RCC 7860 (cell line): ENCODE measurements around the gene YY1AP1.
"Not testable (repeated sequence)": the region's sequence is repeated elsewhere in the genome, so short reads cannot be mapped to it uniquely, and the experiment has no call there.

Source experiments
- DNase-seq: peaks from one replicate; pipeline ENCODE4 v3.0.0-alpha.2; 2015; ENCODE audit warnings: low spot score
- FAIRE-seq: peaks from 2 replicates; lab custom pipeline; 2012; peaks lifted over from hg19 to GRCh38; lab: Jason Lieb, UNC

The YY1AP1 gene

DNA sequence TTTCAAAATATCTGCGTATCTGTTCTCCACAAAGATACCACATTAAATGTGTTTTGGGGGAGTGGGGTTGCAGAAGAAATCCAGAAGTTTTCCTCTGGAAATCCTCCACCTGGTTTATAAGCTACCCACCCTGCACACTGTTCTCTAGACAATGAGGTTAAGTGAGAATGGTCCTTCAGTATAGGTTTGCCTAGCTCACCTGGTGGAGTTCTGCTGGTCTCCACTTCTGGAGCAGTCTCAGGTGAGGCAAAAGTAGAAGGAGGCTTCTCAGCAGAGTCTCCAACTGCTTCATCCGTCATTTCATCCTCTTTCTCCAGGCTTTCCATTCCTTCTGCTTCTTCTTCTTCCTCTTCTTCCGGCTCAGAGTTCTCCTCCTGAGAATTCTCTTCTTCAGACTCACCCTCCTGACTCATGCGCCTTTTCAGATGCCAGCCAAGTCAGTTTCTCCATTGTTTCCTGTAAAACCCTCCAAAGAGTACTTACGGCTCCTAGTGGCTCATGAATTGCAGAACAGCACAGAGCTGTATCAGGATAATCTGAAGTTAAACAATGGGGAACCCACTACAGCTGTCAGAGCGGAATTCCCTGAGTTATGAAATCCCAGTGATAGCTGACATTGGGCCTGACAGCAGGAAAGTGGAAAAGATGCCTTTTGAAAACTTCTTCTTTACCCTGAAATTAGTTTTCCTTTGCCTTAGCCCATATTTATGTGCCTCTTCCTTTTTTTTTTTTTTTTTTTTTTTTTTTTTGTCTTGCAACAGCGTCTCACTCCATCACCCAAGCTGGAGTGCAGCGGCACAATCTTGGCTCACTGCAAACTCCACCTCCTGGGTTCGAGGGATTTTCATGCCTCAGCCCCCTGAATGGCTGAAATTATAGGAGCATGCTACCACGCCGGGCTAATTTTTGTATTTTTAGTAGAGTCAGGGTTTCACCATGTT is 40.1 kb downstream of the YY1AP1 start:
- FAIRE-seq (peak; percentile 91), DNase-seq (peak; percentile 92)

DNA sequence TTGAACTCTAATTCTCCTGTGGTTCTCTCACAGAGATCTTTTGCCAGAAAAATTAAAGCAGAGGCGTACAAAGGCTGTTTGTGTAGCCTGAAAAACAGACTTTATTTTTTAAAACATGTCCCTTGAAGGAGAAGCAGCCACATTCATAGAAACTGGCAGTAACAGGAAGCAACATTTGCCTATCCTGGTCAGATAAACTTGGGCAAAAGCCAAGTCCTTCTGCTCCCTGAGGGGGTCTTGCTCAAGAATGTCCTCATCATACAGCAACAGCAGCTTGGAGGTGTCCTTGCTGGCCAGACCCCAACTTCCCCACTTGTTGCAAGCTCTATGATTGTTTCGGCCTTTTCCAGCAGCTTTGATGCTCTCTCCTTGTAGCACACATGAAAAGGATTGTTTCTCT is 42.3 kb downstream of the YY1AP1 start:
- no peak for DNase-seq
- no peak for FAIRE-seq

DNA sequence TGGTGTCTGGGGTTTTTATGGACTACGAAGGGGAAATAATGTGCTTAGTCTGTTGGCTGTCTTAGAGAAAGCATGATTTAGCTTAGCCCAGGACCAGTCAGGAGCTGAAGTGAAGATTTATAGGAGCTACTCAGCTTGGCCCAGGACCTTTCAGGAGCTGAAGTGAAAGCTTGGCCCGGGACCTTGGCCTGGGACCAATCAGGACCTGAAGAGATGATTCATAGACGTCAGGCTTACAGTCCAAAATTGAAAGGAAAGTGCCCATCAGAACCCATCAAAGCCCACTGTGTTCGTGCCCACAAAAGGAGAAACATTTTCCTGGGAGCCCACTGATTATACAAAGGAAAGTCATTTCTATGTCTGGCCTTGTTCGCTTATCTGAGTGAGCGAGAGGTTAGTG is 42.9 kb downstream of the YY1AP1 start:
- FAIRE-seq (no peak), DNase-seq (no peak)

DNA sequence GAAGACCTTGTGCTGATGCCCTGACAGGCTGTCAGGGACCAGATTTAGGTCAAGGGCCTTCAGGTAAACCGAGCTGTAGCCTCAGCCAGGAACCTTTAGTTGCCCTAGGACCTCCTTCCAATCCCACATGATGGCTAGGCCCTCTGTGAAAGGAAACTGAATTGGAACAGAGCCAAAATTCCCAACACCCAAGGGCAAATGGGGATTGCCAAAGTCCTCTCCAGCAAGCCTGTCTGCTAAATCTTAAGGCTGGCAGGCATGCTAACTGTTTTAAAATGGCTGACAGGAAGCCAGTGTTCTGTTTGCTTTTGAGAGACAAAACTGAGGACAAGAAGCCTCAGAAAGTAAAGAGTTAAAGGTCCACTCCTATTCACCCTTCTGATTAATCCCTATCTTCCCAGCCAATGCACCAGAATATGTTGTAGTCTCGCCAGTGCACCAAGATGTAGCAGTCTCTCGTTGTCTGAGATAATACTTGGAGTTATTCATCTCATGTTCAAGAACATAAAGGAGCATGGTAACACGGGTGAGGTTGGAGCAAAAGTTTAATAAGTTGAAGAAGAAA is 43.5 kb downstream of the YY1AP1 start:
- no peak for DNase-seq
- no peak for FAIRE-seq

DNA sequence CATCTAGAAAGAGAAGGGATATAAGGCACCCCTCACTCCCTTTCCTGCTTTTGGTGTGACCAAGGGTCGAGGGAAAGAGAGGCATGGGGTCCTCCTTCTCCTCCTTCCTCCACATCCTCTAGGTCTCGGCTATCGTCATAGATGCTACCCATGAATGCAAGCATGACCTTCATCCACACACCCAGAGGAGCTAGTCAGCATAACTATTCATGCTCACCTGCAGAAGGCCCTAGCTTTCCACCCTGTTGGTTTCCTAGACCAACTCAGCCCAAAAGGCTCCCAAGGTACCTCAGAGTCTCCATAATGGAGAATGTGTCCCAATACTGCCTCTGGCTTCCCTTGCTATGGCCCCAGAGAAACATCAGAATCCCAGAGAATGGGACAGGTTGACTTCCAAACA is 45.3 kb downstream of the YY1AP1 start:
- FAIRE-seq (no peak), DNase-seq (no peak)

DNA sequence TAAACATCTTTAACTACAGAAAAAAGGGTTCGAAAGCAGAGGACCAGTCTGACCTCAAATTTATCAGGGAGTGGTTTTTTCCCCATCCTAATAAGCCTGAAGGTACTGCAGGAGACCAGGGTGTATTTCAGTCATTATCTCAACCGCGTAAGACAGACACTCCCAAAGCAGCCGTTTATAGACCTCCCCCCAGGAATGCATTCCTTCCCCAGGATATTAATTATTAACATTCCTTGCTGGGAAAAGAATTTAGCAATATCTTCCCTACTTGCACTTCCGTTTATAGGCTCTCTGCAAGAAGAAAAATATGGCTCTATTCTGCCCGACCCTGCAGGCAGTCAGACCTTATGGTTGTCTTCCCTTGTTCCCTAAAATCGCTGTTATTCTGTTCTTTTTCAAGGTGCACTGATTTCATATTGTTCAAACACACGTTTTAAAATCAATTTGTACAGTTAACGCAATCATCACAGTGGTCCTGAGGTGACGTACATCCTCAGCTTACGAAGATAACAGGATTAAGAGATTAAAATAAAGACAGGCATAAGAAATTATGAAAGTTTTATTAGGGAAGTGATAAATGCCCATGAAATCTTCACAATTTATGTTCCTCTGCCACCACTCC is 45.9 kb downstream of the YY1AP1 start:
- not testable (repeated sequence) for DNase-seq, FAIRE-seq

DNA sequence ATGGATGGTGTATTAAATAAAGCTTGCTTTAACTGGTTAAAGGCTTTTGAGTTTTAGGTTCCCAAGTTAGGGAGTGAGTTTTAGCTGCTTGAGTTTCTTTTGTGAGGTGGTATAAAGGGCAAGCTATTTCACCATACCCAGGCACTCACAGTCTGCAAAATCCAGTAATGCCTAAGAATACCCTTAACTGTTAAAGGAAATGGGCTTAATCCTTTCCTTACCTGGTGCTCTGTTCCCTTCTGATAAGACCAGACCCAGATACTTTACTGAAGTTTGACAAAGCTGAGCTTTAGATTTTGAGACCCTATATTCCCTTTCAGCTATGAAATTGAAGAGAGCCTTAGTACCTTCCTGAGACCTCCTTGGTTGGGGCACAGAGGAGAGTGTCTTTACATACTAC is 48.2 kb downstream of the YY1AP1 start:
- DNase-seq, result no peak
- no peak for FAIRE-seq

DNA sequence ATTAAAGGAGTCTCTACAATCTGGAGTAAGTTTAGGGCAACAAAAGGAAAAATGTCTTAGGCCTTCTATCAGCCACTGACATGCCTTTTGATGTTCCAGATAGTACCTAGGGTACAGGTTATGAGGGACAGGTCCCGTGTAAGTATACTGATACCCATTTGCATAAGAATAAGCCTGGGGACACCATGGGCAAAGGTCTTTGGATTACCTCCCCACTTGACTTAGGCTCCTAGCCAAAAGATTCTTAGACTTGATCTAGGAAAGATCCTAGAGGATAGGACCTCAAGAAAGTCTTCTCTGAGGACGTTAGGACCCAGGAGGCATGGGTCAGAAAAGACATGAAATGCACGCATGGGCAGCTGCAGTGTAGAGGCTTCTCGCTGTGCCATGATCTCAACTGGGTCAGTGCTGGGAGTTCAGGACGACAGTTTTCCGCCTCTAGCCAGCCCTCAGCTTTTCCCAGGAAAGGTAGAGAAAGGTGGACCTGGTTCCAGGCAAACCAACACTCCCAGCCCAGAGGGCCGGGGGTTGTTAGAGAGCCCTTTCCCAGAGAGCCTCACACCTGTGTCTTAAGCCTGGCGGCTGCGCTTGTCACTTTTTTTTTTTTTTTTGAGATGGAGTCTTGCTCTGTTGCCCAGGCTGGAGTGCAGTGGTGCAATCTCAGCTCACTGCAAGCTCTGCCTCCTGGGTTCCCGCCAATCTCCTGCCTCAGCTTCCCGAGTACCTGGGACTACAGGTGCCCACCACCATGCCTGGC is 52.0 kb downstream of the YY1AP1 start:
- FAIRE-seq, result no peak
- DNase-seq, result no peak

DNA sequence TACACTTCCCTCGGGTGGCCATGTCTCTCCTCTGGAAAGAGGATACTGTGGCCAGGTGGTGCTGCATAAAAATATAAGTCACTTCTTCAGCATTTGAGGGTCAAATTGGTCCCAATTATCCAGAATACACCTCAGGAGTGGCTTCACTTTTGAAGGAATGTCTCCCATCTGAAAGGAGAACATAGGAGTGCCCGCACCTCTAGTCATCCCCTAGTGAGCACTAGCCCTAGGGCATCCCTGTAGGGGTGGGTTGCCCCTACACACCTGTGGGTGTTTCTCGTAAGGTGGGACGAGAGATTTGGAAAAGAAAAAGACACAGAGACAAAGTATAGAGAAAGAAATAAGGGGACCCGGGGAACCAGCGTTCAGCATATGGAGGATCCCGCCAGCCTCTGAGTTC is 62.1 kb downstream of the YY1AP1 start:
- not testable (repeated sequence) for FAIRE-seq

DNA sequence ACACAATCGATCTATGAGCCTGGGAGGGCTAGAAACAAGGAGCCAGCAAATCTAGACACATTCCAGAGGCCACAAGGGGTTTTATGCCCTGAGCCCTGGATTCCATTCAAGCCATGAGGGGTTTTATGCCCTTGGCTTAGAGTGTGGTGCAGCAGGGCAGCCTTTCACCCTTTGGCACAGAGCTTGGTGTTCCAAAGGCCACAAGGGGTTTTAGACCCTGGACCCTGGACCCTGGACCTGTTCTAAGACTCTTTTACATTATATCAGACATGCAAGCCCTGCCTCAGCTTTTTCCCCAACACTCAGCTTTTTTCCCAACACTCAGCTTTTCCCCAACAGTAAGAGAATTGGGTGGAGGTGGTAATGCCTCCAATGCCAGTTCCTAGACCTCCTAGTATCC is 65.2 kb downstream of the YY1AP1 start:
- FAIRE-seq (no peak), DNase-seq (no peak)

More for the DNA sequence above, 62.1 kb downstream of the YY1AP1 start:
- DNase-seq, result not testable (repeated sequence)

DNA sequence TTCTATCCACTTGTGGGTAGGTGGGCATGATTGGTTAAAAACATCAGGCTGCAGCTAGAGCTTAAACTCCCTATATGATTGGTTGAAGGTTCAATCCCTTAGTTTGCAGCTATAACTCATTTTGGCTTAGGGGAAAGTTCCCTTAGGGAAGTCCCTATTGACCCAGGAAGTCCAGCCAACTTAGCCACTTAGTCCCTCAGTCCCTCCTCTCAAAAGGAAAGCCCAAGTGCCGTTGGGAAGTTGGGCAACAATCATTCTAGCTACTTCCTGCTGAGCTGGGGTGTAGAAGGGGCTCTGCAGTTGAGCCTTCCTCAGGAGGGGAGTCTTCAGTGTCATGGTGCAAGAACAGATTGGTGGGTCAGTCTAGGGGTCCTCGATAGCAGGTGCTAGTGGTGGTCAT is 66.4 kb downstream of the YY1AP1 start:
- FAIRE-seq (no peak), DNase-seq (no peak)

DNA sequence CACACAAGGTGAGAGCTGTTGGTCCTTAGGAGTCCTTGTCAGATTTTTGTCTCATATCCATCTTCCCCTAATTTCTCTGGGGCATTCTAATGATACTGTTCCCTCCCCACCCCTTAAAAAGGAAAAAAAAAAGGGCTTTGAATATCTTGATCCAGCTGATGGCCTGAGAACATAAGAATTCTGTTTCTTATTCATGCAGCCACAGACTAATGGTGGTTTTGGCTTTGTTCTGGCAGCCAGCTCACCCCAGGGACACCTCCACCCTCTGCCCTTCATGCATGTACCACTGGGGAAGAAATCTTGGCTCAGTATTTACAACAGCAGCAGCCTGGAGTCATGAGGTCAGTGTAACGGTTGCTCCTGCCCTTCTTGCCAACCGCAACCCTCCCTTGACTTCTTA is 75.3 kb downstream of the YY1AP1 start:
- not testable (repeated sequence) for FAIRE-seq

DNA sequence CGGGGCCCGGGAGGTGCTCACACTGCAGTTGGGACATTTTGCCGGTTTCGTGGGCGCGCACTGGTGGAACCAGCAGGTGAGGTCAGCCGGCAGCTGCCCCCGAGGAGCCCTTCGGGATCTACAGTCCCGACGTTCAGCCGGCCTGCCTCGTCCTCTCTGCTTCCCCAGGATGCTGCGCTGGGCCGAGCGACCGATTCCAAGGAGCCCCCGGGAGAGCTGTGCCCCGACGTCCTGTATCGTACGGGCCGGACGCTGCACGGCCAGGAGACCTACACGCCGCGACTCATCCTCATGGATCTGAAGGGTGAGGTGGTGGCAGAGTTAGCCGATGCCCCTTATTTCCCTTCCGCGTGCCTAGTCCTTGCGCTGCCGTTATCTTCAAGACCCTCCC is 78.3 kb downstream of the YY1AP1 start:
- not testable (repeated sequence) for DNase-seq, FAIRE-seq

More for the DNA sequence above, 75.3 kb downstream of the YY1AP1 start:
- DNase-seq, result not testable (repeated sequence)

DNA sequence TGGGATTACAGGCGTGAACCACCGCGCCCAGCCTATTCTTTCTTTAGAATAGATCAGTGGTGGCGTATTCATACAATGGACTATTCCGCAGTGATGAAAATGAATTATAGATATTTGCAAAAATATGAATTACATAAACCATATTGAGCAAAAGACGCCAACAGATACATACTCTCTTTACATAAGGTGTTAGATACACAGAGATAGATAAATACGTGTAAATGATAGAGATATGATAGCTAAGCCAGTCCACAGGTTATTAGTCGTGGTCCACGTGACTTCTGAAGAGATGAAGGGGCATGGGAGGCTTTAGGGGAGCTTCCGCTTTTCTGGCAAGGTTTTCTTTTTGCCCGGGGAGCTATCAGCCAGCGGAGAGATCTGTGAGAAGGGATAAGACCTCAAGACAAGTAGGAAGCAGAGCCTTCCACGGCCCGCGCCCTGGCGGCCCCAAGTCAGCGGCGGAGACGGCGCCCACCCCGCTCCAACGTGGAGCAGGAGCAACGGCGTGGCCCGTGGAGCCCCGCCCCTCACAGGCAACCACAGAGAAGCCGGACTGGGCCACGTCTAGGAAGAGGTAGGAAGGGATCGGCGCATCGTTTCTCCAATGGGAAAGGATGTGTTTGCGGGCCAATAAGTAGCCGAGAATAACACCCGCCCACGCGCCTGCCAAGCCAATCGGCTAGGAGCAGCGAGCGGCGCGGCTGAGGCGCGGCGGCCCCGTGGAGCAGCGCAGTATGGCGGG is 78.9 kb downstream of the YY1AP1 start, which contains the start of gene MSTO1:
TSS of gene MSTO1 (plus strand) at position 704 of the 742 bp plus-strand sequence. CDS start at position 735, 31 bp downstream.
- peak; percentile 52 for FAIRE-seq
- peak; percentile 95 for DNase-seq
